Hematopoietic multipotent progenitor cell treated with erythropoietin and hydrocortisone succinate and interleukin-3 and kit ligand, for 6 days (in vitro differentiated cells): ENCODE results near the gene F11.
"Not testable (repeated sequence)": the region's sequence is repeated elsewhere in the genome, so short reads cannot be mapped to it uniquely, and the experiment has no call there.

Source experiments
- DNase-seq: peaks from one replicate; pipeline ENCODE4 v3.0.0-alpha.2; 2015

Gene F11

DNA sequence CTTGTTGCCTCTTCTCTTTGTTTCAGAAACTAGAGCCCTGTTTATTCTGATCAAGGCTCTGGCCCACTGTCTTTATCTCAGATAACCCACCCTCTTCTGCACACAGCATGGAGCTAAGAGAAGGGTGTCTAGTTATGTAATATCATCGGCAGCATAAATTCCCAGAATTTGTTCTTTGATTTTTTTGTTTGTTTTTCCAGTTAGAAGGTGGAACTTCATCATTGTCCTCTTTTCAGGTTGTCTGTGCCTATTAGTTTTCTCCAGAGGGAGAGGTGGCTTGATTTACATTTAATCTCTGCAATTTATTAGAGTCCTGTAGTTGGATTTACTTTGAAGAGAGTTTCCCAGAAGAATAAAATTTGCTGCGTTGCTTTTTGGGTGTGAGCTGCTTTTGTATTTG lies 15.2 kb upstream of the F11 start:
- DNase-seq: no peak

DNA sequence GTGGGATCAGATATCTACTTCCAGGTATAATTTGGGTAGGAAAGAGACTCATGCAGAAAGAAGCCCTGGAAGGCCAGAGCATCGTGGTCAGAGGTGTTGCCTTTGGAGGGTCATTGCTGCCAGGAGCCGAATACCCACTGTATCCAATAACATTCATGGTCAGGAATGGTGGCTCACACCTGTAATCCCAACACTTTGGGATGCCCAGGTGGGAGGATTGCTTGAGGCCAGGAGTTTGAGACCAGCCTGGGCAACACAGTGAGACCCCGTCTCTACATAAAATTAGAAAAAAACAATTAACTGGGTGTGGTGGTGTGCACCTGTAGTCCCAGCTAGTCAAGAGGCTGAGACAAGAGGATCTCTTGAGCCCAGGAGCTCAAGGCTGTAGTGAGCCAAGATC lies 10.9 kb upstream of the F11 start:
- DNase-seq: no peak

DNA sequence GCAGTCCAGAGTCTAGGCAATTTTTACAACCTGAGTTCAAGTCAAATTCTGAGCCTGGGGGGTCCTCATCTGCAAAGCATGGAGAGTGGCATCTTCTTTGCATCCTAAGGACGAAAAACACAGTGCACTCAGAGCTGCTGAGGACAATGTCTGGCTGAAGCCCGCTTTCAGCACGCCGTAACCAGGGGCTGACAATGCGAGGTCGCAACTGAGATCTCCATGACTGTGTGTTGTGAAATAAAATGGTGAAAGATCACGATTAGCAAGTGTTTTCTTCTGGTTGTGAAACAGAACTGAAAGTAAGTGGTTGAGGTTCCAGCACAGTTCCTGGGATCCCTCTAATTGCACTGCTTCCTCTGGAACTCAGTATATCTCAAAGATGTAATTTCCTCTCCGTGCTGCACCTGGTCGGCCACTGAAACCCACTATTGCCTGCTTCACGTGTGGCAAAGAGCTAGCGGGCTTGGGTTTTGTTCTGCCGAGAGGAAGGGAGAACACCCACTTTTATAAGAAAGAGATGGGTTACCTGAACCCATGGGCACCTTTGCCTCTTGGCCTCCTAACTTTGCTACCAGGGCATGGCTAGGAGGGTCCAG lies 7.7 kb upstream of the F11 start:
- no peak for DNase-seq

DNA sequence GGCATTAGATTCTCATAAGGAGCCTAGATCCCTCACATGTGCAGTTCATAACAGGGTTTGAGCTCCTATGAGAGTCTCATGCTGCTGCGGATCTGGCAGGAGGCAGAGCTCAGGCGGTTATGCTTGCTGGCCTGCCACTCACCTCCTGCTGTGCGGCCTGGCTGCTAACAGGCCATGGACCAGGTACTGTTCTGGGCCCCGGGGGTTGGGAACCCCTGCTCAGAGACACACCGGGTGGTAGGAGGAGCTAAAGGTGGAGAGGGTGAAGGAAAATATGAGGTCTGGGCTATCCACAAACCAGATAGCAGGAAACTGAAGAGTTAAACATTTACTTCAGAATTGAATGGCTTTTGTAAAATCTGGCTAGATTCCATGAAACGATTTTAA lies 5.9 kb upstream of the F11 start:
- DNase-seq: no peak

DNA sequence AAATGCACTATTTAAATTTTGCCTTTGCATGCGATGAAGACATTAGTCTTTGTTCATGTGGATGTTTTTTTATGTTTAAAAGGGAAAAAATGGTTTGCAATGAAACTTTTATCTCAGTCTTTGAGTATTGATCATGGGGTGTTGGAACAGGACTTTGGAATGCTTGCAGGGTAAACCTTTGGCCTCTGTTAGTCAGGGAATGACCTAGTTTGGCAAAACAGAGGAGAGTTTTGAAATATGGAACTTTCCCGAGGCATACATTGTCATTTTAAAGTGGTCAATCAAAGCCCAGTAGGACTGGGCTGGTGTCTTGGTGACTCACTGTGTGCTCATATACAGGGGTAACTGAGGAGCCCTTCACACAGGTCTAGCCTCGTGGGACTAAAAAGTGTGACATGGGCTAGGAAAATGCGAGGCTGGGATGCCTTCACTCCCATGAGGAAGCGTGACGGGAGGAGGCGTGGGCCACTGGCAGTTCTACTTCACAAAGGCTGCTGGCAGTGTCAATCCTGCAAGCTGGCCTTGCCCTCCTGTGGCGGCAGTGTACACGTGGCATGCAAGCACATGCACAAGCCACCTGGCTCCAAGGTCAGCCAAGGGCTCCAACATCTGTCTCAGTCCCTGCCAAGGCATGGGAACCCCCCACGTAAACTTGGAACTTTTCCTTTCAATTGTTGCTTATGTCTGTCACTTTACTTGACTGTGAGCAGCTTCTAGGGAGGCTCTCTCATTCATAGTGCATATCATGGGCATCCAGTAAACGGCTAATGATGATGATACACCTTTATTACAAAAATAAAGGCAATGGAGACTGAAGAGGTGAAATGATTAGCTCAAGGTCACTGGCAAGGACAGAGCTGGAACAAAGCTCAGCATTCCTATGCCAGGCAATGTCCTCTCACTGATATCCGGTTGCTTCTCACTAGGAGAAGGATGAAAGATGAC lies 5.2 kb upstream of the F11 start:
- no peak for DNase-seq

DNA sequence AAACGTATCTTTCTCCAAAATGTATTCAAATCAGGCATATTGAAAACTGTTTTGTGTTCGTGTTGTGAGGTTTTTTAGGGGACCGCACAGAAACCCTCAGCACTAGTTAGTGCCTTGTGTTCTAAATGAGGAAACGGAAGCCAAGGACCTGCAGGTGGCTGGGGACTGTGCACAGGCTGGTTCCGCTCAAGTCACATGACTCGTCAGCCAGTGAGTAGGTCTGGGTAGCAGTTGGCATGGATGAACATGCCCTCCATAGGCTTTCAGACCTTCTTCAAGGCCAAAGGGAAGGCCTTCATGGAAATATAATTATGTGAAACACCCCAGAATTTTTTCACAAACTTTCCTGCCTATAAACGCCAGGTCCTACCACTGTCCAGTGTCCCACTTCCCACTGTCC lies 1.3 kb upstream of the F11 start:
- DNase-seq: no peak

DNA sequence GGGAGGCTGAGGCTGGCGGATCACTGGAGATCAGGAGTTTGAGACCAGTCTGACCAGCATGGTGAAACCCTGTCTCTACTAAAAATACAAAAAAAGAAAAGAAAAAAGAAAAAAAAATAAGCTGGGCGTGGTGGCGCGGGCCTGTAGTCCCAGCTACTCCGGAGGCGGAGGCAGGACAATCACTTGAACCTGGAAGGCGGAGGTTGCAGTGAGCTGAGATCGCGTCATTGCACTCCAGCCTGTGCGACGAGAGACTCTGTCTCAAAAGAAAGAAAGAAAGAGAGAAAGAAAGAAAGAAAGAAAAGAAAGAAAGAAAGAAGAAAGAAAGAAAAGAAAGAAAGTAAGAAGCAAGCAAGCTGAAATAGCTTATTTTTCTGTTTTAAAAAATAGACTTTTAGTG lies 739 bp upstream of the F11 start:
- not testable (repeated sequence) for DNase-seq

DNA sequence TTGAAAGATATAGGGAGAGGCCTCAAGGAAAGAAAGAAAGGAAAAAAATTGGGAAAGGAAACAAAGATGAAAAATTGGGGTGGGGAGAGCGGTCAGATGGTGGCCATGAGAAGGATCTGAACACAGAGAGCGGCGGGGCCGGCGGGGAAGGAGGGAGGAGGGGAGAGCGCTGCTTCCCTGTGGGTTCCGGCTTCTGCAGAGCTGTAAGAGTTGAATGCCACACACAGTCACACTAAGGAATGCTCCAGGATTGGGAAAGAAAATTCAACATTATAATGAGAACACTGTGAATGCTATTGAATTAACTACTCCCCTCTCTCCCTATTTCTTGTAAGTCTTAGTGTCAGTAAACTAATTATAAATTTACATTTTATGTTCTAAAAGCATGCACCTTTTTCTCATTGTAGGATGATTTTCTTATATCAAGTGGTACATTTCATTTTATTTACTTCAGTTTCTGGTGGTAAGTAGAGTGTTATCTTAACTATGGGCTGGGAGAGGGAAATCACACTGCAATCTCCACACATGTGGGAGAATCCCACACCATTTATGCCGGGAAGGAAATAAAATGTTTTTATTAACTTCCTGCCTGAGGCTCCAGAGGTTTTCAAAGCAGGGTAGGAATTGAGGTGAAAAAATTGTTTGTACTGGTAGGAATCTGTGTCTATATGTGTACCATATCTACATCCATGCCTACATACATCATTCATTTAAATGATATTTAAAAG lies 904 bp downstream of the F11 start:
- DNase-seq: no peak

DNA sequence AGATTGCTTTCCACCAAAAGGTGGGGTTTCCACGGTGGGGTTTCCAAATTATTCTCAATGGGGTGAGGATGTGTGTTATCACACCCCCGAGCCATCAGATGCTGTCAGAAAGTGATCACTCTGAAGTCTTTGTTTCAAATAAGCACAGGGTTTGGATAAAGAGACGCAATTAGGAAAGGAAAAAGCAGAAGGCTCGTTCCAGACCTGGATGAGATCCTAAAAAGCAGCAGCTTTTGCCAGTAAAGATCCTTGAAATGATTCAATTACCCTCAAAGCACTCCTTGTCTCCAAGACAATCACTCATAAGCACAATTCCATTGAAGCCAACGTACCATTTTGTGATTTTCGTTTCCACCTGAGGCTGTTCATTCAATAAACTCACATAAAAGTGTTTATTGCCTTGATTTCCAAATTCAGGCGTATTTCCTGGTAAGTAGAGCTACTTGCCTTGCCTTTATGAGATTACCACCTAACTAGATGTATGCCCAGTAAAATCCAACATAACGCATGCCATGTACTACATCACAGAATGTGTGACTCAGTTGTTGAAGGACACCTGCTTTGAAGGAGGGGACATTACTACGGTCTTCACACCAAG lies 5.2 kb downstream of the F11 start:
- DNase-seq: no peak

DNA sequence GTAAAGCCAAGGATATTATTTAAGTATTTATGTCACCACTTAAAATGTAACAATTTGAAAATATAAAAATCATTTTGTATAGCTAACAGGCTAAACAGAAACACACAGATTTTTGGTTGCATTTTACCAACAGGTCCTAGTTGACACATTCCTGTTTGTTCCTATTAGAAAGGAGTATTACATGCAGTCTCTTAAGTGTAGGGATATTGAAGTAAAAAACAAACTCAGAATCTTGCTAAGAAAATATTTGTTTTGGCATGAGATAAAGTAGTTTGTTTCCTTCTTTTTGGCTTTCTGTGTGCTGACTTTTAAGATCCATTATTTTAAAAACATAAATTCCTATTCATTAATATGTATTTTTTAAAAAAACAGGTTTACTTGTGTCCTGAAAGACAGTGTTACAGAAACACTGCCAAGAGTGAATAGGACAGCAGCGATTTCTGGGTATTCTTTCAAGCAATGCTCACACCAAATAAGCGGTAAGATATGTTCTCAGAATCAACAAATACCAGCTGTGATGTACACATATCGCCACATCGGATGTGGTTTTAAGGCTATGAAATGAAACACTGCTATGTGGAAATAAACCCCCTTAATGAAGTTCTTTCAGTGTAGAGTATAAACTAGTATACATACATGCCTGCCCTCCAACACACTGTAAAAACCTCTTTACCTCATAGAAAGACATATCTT lies 6.9 kb downstream of the F11 start:
- no peak for DNase-seq

DNA sequence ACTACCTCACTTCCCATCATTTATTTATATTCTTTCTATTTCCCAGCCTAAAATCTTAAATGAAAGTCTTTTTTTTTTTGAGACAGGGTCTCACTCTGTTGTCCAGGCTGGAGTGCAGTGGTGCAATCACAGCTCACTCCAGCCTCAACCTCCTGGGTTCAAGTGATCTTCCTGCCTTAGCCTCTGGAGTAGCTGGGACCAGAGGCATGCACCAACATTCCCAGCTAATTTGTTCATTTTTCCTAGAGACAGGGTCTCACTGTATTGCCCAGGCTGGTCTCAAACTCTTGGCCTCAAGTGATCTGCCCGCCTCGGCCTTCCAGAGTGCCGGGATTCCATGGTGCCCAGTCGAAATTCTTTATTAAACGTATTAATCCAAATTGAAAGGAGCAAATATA lies 7.4 kb downstream of the F11 start:
- not testable (repeated sequence) for DNase-seq

DNA sequence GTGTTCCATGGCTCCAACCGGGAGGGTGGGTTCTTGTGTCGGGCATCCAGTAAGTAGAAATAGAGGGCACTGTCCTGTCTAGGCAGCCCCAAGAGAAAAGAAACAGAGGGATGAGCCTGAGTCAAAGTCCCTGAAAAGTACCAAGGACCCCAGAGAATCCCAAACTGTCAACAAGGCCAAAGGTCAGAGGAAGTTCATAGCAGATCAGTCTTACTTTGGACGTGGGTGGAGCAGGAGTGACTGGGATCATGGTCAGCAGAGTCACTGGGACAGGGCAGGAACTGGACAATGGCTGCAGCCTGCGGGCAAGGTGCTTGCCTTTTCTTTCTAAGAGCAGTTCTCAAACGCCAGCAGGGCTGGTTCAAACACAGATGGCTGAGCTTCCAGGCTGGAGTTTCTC lies 17.3 kb downstream of the F11 start:
- DNase-seq: no peak

DNA sequence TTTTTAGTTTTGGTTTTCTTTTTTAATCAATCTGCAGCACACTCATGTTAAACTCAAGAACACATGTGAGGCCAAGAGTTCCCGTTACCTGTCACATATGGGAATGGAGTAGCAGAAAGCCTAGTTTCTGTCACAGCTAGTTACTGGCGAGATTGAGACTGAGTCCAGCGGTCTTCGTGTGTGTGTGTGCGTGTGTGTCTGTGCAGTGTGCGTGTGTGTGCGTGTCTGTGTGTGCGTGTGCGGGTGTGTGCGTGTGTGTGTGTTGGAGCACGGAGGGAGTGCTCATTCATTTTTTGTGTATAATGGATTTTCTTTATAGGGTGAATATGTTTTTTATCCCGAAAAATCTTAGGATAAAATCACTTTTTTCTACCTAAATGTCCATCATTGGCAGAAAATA lies 19.2 kb downstream of the F11 start:
- no peak for DNase-seq

DNA sequence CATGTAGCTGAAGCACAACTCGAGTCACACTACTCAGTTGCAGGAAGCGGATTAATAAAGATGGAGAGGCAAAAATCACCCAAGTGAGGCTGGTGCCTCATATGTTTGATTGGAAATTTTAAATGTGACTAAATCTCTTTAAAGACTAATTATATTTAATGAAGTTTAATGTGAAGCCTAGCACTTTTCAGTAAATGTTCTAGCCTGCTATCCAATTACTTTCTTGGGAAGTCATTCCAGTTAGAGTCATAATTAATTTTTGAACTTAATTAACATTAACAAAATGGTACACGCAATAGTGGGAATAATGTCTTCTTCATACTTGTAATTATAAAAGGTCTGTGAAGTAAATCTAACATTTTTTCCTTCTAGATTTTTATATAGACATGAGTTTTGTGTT lies 20.6 kb downstream of the F11 start:
- no peak for DNase-seq

DNA sequence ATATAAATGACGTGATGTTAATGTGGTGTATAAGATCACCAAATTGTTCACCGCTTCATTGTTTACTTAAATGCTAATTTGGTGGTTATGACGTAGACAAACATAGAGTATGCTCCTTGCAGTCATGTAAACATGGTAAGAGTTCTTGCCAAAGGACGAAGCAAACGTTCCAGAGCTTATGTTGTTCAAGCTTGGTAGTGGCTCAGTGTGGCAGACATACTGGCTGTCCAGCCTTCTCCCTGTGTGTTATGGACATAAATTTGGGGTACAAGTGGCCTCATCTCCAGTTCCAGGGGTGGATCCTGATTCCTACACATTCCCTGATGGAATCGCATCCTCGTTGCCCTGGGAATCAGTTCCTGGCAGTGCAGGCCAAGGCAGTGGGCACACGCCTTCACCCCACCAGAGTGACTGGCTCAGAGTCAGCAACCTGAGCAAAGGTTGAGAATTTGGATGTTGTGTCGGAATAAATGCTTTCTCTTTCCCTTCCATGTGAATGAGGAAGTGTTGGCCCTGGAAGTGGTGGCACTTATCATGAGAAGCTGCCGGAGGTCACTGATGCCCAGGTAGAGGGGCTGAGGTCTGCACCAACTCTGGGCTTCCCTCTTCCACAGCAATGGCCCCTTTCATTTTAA lies 25.4 kb downstream of the F11 start:
- no peak for DNase-seq

DNA sequence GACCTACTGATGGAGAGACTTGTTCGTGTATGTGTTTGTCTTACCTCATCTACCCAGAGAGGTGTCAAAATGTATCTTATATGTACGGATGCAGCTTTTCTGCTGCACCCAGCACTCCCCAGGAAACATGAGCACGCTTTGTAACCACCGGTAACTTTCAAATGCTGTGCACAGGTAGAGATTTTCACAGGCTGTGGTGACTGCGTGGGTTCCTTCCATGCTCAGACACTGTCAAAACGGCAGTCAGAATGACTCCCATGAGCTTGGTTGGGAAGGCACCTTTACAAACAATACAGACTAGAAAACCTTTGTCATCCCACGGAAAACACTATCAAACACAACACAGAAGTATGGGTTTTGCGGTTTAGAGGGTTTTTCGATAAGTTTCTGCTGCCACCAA lies 28.2 kb downstream of the F11 start:
- no peak for DNase-seq

DNA sequence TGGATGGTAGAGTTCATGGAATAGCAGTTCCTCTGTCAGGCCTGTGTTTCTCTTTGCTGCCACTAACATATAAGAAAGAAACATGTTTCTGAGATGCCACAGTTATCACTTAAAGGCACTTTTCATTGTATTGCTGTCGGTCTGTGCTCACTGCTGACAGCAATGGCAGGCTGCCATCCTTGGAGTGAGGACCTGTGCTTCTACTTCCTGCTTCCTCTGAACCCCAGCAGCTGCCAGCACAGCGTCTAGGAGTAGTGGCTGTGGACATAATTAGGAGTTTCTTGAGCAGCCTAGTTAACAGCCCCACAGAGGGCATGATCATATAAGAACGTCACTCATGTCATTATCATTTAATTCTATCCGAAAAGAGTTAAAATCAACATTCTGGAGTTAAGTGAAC lies 30.5 kb downstream of the F11 start:
- no peak for DNase-seq

DNA sequence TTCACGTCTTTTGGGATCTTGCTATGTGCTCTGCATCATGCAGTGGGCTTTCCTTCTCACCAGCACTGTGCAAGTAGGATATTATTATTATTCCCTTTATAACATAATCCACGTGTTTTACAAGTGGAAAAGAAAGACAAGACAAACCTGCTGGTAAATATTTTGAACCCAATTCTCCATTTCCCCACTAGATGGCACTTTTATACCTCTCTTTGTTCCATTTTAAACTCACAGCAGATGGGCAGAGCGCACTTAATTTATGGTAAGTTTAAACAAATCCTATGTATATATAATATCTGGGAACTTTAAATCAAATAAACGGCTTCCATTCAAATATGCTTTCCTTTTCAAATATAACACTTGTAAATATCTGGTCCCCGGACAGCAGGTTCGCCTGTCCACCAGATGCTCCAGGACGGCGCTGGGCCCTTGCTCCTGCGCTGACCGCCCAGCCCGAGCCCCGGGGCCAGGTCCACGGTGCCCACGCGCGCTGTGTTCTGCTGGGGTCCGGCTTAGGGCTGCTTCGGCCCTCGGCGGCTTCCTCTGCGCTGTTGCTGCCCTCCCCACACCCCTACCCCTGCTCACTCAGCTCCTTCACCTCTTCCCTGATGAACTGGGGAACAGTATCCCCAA lies 31.1 kb downstream of the F11 start:
- DNase-seq: peak; percentile 65

DNA sequence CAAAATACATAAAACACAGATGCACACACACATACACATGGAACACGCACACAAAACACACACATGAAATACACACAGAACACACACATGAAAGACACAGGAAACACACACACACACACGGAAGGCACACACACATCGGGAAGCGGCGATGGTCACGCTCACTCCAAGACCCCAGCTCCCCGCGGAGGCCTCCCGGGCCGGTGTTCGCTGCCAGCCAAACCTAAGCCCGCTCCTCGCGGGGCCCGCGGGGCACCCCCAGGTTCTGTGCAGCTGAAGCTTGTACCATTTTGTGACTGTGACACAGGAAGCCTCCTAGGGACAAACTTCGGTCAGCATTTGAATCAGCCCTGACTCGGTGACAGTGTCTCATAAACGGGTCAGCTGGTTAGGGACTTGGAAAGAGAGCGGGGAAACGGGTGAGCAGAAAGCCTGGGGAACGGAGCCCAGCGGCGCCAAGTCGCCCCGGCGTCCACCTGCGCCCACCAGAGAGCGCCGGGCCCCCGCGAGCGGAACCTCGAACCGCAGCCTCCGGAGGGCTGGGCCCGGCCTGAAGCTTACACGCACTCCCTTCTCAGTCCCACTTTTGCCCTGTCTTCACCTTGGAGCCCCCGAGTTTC lies 32.1 kb downstream of the F11 start:
- DNase-seq: no peak

DNA sequence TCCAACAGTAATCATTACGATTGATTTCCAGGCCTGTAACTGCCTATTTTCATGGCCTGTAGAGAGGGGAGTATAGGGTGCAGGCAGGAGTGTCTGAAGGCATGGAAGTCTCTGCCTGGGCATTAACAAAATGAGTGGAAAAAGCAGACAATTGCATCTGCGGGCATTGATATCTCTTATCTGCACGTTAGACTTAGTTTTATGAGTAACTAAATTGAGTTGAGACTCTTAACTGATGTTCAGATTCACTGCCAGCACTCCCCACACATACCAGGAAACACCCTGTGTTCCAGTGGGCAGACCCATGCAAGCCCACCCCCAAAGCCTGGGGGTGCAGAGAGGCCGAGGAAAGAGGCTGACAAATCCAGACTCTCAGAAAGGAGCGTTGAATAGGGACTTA lies 33.3 kb downstream of the F11 start:
- no peak for DNase-seq

DNA sequence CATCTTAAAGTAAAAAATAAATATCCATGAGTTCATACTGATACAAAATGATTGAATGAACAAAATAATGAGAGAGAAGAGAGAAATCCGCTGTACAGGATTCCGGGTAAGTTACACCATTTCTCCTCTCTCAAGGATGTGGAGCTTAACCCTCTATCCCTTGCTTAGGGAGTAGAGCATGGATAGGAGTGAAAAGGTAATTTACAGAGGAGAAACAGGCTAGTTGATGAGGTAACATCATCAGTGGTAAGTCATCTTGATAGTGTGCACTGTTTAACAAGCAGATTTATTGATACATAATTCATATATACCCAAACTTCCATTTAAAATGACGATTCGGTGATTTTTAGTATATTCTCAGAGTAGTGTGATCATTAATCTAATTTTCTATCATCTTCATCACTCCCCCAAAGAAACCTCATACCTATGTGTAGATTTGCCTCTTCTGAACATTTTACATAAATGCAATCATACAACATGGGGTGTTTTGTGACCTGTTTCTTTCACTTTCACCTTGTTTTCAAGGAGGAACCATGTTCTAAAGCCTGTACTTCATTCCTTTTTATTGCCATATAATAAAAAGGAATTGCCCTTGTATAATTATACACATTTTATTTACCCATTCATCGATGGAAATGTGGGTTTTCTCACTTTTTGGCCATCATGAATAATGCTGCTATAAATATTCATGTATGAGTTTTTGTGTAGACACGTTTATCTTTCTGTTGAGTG lies 34.8 kb downstream of the F11 start:
- no peak for DNase-seq
